Kasumi-1 (cell line): ENCODE results near the gene ZBTB48.
"Not testable (repeated sequence)": the region's sequence is repeated elsewhere in the genome, so short reads cannot be mapped to it uniquely, and the experiment has no call there.

Experiments used
- DNase-seq, 2 experiments: peaks; one replicate each; lab custom pipeline; 2025; lab: John Stamatoyannopoulos, UW

Gene ZBTB48

DNA sequence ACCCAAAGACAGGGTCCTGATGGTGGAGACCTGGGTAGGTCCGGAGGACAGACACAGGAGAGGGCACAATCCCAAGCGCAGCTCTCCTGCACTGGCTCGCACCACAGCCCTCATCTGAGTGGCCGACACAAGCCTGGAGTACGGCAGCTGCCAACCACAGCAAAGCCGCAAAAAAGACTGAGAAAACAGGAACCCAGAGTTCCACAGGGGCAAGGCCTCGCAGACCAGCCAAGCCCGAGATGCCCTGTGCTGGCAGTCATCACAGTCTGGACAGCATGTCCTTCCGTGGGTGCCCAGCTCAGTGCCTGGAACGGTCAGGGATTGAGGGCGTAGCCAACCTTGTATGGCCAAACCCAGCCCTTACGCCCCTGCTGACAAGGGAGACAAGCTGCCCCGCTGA is 11.4 kb downstream of the ZBTB48 start:
- DNase-seq = peak; percentile 17 to 19

DNA sequence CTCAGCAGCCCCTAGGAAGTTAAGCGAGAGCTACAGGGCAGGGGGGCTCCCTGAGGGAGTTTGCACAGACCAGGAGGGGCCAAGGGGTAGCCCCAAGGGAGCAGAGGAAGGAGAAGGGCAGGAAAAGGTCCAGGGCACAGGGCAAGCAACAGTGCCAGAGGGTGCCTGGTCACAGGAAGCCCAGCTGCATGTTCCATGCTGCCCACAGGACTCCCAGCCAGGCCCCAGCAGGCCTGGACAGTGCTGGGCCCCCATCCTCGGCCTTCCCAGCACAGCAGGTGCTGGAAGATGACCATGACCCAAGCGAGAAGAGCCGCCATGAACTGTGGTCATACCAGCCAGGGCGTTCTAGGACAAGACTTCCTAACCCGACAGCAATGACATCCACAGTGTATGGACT is 11.8 kb downstream of the ZBTB48 start:
- DNase-seq = no peak

DNA sequence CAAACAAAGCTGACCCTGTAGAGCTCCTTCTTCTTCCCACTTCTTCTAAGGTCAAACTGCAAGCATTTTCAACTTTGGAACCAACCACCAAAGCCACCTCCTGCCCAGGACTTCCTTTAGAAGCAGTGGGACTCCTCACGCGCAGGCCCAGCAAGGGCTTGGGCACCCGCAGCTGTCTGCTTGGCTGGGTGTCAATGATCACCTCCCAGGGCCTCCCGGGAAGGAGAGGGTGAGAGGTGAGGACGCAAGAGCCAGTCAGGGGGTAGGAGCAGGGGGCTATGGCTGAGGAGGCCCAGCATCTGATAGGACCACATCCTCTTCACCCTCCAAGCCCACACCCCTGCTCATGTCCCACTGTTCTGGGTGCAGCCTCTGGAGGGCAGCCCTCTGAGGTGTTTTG is 12.6 kb downstream of the ZBTB48 start:
- DNase-seq = no peak

DNA sequence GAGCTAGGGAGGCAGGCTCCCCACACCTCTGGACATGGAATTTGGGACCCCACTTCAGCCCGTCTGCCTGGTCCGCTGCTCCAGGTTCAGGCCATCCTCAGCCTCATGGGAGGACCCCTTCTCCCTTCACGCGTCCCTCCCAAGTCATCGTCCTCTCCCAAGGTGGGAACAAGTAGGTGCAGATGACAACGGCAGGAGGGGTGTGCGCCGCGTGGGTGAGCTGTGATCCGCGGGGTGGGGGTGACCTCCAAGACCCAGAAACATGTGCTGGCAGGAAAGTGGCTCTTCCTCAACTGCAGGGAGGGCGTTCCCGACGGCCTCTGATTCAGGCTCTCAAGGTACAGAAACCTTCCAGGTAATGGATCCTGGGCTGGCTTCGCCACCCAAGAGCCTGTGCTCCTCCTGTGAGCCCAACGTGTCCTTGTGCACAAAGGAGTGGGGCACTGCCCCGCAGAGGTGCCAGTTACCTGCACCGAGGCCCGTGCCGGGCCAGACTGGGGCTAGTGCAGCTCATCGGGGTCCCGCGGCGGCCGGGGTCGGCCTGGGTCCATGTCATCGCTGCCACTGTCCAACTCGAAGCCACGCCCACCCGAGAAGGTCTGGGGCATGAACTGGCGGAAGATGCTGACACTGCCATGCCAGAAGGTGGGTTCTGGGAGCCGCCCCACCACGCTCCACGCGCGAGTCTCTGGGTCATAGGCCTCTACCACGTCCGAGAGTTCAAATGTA is 13.2 kb downstream of the ZBTB48 start:
- DNase-seq = no peak

DNA sequence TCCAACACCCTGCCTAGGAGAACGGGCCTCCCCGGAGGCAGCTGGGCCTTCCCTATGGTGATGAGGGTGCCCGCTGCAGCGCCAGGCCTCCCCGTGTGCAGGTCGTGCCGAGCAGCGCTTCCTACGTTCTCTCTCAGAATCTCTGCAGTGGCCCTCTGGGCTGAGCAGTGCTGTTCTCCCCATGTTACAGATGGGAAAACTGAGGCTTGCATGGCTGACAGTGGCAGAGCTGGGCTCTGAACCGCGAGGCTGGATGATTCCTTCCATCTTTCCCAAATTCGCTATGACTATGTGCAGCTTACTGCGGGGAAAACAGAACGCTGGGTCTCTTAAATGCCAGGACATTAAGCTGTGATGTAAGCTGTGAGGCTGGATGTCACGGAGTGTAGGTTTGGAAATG is 14.0 kb downstream of the ZBTB48 start:
- no peak for DNase-seq

DNA sequence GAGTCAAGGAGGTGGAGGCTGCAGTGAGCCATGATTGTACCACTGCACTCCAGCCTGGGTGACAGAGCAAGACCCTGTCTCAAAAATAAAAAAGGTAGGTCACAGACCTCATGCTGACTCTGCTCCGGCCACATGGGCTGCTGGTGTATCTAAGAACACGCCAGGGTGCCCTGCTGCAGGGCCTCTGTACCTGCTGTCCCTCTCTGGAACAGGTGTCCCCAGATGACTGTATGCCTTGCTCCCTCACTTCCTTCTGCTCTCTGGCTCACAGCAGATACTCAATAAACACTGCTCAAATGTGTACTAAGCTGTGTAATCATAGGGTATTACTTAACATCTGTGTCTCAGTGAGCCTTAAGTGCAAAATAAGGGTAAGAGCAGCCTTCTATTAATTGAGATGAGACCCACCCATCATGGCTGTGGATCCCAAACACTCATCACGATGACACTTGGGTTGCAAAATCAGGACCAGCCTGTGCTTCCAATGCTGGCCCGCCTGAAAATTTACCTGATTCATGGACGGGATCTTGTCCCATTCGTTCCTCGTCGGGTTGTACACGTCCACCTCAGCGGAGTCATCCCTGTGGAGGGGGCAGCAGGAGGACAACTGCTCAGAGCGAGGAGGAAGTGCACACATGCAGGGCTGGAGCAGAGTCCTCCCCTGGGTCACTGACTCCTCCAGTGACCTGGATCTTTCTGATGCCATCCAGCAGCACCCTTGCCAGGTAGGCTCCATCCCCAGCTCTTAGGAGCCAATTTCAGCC is 15.4 kb downstream of the ZBTB48 start:
- DNase-seq = no peak

DNA sequence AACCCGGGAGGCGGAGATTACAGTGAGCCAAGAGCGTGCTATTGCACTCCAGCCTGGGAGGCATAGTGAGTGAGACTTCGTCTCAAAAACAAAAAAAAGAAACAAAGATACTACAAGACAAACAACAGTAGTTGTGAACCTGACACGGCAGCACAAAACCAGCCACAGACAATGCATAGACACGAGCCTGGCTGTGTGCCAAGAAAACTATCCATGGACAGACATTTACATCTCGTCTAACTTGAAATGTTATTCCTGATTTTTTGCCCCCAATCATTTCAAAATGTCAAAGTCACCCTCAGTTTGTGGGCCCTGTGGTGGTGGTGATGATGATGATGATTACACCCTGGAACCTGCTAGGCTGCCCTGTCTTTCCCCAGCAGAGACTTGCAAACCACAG is 16.6 kb downstream of the ZBTB48 start:
- DNase-seq = no peak

DNA sequence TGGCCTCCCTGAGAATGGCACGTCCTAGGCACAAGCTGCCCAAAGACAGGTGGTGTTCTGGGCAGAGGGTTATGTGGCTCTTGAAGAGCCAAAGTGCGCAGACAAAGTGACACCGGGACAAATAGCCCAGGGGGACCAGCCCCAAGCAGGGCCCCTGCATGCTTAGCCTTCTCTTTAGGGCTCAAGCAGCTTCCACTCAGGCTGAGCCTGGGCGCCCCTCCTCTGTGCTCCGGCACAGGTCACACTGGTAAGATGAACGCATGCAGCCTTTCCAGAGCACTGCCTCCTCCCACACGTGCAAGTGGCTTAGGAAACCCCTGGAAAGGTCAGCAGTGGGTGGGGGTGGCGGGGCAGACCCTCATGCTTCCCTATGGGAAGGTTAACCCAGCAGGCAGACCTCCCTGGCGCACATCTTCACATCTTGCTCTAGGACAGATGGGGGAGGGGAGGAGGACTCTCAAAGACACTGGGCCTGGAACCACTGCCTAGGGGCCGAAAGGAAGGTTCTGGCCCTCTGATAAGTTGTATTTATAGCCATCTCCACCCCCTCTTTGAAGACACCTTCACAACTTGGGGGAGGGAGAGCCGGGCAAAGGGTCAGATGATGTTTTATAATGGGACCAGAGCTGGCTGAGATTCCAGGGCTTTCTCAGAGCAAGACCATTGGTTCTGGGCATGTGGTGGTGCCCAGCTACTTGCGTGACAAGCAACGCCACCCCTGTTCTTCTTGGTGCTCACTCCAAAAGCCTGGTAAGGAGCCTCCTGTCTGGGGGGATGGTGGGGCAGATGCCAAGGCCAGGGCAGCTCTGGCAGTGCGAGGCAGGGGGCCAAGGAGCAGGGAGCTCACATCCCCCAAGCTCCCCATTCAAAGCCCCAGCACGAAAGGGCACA is 17.3 kb downstream of the ZBTB48 start:
- no peak for DNase-seq

DNA sequence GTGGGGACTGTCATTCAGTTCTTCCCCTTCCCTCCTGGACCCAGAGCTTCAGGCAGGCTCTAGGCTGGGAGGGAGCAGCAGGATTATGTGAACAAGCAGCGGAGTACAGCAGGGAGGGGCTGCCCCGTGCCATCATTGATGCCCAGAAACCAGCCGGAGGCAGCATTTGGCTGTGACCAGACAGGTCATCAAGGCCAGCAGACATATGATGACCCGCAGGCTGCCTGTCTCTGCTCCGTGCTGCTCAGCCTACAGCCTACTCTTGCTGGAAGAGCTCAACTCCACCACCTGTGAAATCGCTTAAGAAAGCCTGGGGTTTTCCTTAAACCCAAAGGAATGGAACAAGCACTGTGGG is 18.0 kb downstream of the ZBTB48 start:
- no peak for DNase-seq

DNA sequence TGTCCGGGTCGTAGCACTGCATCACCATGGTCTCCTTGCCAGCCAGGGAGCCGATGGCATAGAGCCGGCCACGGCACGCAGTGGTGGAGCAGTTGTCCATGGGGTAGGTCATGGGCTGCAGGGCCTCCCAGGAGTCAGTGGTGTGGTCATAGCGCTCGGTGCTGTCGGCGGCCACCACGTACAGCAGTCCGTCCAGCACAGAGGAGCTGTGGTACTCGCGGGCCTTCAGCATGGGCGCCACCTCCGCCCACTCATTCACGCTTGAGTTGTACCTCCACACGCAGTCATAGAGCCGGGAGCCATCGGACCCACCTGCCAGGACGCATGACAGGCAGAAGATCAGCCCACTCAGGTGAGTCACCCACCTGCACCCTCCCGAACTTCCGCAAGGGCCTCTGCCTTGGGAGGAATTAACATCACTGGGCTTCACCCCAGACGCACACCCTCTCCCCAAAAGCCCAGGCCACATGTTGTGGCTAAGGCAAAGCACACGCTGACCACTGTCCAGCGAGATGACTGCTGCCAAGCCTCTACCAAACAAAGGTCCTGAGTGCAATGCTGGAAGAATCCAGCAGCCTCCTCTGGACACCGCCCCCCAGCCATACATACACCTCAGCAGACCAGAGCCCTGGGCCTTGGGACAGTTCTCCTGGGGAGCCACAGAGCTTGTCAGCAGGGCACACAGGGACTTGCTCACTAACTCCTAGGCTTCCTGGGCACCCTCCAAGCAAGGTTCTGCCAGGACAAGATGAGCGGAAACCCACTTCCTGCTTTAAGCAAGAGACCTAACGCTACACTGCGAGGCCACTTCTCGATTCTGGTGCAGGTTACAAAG is 19.6 kb downstream of the ZBTB48 start:
- DNase-seq = peak; percentile 89 to 92

DNA sequence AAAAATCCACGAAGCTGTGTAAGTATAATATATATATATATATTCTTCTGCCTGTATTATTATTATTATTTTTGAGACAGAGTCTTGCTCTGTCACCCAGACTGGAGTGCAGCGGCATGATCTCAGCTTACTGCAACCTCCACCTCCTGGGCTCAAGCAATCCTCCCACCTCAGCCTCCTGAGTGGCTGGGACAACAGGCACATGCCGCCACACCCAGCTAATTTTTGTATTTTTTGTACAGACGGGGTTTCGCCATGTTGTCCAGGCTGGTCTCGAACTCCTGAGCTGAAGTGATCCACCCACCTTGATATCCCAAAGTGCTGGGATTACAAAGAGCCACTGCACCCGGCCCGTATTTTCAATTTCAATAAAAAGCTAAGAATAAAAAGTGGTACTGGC is 20.2 kb downstream of the ZBTB48 start:
- DNase-seq = not testable (repeated sequence)

DNA sequence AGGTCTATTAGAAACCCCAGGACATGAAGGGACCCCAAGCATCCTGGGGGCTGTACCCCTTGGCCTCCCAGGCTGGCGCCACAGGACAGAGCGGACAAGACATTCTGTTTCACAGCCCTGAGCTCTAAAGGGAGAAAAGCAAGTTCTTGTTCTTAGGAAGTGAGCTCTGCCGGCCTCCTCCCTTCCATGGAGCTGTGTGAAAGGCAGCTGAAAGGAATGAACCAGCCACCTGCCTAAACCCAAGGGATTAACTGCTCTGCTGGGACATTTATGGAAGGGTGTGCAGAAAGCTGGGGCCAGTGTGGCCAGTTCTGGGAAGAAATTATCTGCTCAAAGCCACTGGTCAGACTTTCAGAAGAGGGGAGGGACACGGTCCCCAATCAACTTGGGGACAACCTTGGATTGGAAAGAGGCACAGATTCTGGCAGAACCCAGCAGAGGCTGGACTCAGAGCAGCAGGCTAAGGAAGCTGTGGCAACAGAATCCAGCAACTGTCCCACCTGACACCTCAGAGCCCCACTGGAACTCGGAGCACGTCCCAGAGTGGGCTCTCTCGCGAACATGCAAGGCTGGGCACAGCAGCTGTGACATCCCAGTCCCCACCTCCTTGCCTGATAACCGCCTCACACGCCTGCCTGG is 20.7 kb downstream of the ZBTB48 start:
- no peak for DNase-seq

DNA sequence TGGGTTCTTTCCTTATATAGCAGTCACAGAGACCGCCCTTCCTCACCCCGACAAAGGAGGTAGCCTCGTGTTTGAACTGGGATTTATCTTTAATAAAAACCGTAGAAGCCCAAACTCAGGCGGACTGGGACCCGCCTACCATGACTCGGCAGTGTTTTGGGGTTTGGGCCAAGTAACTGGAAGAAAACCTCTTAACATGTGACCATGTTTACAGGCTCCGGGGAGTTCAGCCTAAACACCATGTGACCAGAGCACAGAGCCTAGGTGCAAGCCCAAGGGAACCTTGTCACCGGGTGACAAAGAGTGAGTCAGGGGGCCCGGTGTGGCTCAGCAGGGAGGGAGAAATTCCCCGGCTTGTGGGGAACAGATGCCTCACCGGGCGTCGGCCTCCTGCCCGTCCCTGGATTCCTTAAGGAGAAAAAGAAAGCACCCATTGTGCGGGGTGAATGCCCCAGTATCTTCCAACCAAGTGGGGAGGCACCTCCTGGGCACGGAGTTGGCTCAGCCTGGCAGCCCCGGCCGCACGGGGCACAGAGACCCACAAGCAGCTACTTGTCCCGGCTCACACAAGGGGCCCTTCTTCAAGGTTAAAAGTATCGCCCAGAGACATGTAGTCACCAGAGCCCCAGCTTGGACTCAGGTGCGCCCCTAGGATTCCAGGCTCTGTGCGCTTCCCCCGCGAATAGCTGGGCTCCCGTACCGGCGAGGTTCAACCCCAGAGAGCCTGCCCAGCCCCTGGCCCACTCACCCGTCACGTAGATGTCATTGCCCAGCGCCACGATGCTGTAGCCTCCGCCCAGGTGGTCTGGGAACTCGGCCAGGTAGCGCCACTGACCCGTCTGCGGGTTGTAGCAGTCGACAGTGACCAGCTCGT is 21.5 kb downstream of the ZBTB48 start:
- peak; percentile 58 to 76 for DNase-seq

DNA sequence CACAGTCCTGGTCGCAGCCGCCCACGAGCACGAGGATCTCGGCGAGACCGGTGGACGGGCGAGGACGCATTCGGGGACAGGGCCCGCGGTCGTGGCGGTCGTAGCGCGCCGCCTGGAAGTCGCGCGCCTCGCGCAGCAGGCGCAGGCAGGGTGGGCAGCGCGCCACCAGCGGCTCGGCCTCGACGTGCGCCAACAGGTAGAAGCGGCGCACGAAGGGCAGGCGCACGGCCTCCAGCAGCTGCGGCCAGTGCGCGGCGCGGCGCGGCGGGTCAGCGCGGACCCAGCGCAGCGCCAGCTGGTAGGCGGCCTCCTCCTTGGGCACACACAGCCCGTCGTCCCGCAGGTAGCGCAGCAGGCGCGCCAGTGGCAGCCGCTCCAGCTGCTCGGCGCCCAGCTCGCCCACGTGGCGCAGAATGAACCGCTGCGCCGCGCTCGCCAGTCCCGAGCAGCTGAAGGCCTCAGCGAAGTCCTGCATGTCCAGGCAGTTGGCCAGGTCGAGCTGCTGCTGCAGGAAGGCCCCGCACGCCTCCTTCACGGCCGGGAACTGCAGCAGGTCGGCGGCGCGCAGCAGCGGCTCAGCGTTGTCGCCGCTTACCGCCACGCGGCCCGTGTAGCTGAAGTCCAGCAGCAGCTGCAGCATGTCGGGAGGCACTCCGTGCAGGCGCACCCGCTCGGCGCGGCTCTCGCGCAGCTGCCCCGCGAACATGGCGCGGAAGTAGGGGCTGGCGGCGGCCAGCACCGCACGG is 22.3 kb downstream of the ZBTB48 start:
- DNase-seq = no peak

DNA sequence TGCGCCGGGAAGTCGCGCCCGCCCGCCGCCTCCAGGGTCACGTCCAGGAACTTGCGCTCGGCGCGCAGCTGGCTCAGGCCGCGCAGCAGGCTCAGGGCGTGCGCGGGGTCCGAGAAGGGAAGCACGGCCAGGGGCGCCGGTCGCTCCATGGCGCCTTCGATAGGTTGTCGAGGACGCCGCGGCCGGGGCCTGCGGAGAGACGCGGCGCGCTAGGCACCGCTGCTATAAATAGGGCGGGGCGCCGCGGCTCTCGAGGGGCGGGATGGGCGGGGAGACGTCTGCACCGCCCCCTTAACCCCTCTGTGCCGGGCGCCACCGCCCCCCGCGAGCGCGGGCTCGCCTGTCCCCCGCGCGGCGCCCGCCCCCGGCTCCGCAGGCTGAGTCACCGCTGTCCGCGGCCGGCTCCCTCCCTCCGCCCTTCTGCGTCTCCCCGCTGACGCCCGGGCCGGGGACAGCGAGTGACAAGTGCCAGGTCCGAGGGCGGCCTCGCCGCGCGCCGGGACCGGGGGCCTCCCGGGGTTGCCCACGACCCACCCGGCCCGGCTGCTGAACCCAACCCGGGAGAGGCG is 23.0 kb downstream of the ZBTB48 start, which contains the start of gene KLHL21:
KLHL21 (minus strand) TSS at position 201 of the 569 bp plus-strand sequence; CDS start at position 149, 52 bp downstream.
- peak; percentile 77 to 81 for DNase-seq

DNA sequence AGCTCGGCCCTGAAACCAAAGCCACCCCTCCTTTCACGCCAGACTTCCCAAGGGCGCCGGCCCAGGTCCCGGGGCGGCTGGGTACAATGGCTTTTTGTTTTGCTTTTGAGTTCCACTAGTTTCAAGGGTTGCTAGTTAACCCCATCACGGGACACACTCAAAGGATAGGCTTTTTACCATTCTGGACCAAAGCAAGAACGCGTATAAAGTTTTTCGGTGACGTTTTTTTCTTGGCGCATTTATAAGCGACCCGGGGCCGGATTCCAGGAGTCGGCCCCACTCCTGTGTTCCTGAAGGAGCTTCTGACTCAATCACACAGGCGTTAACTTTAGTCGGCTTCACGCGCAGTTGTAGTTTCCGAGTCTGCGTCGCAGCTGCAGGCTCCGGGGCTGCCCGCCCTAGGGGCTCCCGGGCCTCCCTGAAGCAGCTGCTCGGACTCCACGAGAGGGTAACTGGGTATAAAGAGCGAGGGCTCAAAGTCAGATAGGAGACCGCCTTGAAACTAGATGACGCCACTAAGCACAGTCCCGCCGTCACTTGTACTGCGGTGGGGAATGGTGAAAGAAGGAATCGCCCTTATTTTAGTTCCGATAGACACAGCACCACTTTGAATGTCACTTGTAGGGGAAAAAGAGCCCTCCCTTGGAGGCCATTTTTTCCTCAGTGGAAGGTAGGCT is 23.6 kb downstream of the ZBTB48 start:
- peak; percentile 76 to 81 for DNase-seq

DNA sequence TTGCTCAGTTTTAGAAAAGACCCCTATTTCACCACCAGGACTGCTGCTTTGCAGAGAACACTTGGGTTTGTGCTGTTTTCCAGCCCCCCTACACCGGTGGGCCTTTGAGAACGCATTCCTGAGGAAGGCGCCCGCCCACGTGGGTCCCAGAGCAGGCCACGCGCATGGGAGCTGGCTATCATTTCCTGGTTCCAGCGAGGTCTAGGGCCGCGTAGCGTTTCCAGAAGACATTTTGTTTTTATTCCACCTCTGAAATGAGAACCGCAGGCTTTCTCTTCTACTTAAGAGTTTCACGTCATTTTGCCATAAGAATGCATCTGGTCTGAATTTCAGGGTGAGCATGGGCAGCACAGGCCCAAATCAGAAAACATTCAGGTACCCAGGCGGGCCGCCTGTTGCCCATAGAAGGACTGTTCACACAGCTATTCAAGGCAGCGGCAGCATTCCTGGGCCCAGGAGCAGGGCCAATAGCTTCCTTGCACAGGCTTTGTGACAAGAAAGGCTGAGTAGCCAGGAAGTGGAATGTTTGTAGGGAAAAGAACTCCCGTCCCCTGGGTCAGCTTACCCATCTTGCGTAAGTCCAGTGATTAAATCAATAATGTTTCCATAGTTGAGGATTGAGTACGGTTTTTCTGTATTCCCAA is 24.2 kb downstream of the ZBTB48 start:
- peak; percentile 62 to 67 for DNase-seq
